ENCODE data around the gene SMYD3. TPM values are rescaled to one million over a fixed set of nuclear protein-coding genes. Genes with fewer than 3 reads are reported as not detected.

The SMYD3 gene
- total and polyA plus RNA-seq, 10 of the 15 experiments (the other 5 are each of a cell fraction or from before 2014, with no cell fraction given): 18.3 to 54.0 (median 24.8) TPM

- no peak for TF ChIP-seq HSF1 (IDR thresholded peaks at IDR 0.05; ENCODE audit: low read depth, low read length)
- no peak for TF ChIP-seq E4F1 (IDR thresholded peaks at IDR 0.05; ENCODE audit: borderline replicate concordance, partially characterized antibody)
- no peak for TF ChIP-seq NRF1 (conservative IDR thresholded peaks at IDR 0.05; ENCODE audit: low read depth, low read length)
- TF ChIP-seq STAT3 (IDR thresholded peaks at IDR 0.05; ENCODE audit: low read depth, low read length): no peak
- no peak for TF ChIP-seq KAT2A (conservative IDR thresholded peaks at IDR 0.05; ENCODE audit: control insufficient read depth, low read depth, low read length)
These were observed 30.4 kb upstream of the SMYD3 start (continued) for GRCh38 chr1:246537441-246537840.

GRCh38 chr1:246534114-246534513, 27.0 kb upstream of the SMYD3 start:
- RAD21 ChIA-PET (ENCODE audit: unreplicated experiment): no interaction called here
- H3K4me2 ChIP-seq (ENCODE audit: control insufficient read depth, insufficient read depth): no peak overlapping the region
- no peaks in the 10 kb centered on the region for H3K79me2 ChIP-seq (ENCODE audit: control insufficient read depth, insufficient read depth, low read length)
- intact Hi-C loops (cut with micrococcal nuclease; ENCODE audit: unreplicated experiment) (no loop called here), in situ Hi-C loops (cut with MboI) (no loop called here)
- BruUV-seq (replicated peaks): no TSS peak
- peaks cover 4% of the 10 kb centered on the region; the same call in 1 of the 3 replicates for H3K9me3 ChIP-seq (replicated peaks; ENCODE audit: control insufficient read depth, insufficient read depth, low read length)
- H4K20me1 ChIP-seq (ENCODE audit: control insufficient read depth, insufficient read depth): no peaks in the 10 kb centered on the region
- H2AFZ ChIP-seq (ENCODE audit: control insufficient read depth, low read depth, low read length): no peak overlapping the region
- H3K9ac ChIP-seq (ENCODE audit: control insufficient read depth, insufficient read depth, low read length): no peak overlapping the region
- SMC1A ChIA-PET (ENCODE audit: uncharacterized antibody, unreplicated experiment): interaction anchor here (1.0 kb wide), 1 partner anchor 36 kb away, joined by 7 read pairs; no protein-coding TSS in a partner anchor
- DNase-seq (ENCODE audit: low read depth, low spot score) (no peak), ATAC-seq (no peak), FAIRE-seq (no peak)
- H3K27me3 ChIP-seq (replicated peaks in 1 of 2; ENCODE audit: control insufficient read depth in 2 of 2, insufficient read depth in 2 of 2, low read length in 1 of 2): no peaks in the 10 kb centered on the region; a peak in 1 of 4 replicates
- H3K4me3 ChIP-seq: no peak overlapping the region
- WGBS (ENCODE audit: insufficient coverage, insufficient replicate concordance, low lambda C conversion rate, missing lambda C conversion rate): 79% methylated on average over 1 of the region's 1 CpG
- no peaks in the 10 kb centered on the region for H3K4me1 ChIP-seq (ENCODE audit: control insufficient read depth, insufficient read depth, low read length)
- H3K36me3 ChIP-seq (ENCODE audit: control insufficient read depth in 2 of 2, insufficient read depth in 2 of 2, low read length in 1 of 2): no peaks in the 10 kb centered on the region
- CTCF ChIA-PET: no interaction called here
- POLR2A ChIA-PET: no interaction called here
- no peak overlapping the region for H3K27ac ChIP-seq (ENCODE audit: control insufficient read depth, insufficient read depth)
- TF ChIP-seq SRF (IDR thresholded peaks at IDR 0.05; ENCODE audit: low read depth in 2 of 2, low read length in 2 of 2) (no peak), E2F8 (IDR thresholded peaks at IDR 0.05; ENCODE audit: low read depth, partially characterized antibody) (no peak), PAX8 (IDR thresholded peaks at IDR 0.05) (no peak), CBX5 (IDR thresholded peaks at IDR 0.05; ENCODE audit: low read depth) (no peak), BMI1 (IDR thresholded peaks at IDR 0.05; ENCODE audit: borderline replicate concordance) (no peak), HSF1 (IDR thresholded peaks at IDR 0.05; ENCODE audit: low read depth, low read length) (no peak)
